ENCODE measurements around the gene TMEM250. TPM values are rescaled to one million over a fixed set of nuclear protein-coding genes. Genes with fewer than 3 reads are reported as not detected.
A peak's percentile ranks its signal among the peaks of the same experiment; 100 is the strongest.

TMEM250 gene
- total and polyA plus RNA-seq, 10 donors, result 10.7 to 31.3 (median 25.8) TPM

DNA sequence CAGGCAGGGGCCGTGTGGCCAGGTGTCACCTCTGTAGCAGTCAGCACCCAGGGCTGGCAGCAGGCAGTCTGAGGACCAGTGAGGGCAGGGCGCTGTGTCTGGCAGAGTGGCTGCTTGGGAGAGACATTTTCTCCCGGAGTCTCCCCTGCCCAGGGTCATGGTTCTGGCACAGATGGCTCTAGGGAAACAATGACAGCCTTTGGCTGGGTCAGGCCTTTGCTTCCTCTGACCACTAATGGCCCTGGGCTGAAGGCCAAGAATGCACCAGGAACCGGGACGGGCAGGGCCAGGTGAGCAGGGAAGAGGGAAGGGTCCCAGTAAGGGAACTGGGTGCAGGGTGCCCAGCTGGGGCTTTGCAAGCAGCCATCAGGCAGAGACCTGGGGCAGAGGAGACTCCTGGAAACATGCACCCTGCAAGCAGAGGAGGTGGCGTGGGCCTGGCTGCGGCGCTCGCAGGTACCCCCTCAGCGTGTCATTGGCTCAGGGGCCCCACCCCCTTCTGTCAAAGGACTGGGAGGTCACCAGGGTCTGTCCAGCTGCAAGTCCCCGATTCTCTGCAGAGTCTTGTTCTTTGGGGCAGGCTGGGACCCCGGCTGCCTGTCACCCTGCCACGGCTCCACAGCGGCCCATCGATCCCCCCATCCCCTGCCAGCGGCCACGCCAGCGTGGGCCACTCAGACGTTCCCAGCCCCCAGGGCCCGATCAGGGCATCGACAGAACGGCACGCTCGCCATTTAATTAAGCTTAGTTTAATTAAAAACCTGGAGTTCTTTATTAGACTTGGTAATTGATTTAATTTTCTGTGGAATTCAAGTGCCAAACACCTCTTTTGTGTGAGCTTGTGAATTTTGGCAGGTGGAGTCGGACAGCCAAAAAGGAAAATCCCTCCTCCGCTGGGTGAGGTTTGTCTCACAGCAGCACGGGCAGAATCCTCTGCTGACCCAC is 18.9 kb upstream of the TMEM250 start:
- Histone ChIP-seq H3K36me3 (no peaks in the 10 kb centered on the region), H3K4me1 (peaks cover 0 to 36% (median 21%) of the 10 kb centered on the region in 6 donors), H3K9me3 (no peaks in the 10 kb centered on the region), H3K27me3 (replicated peaks in 1 of 7) (peaks cover 0 to 79% (median 38%) of the 10 kb centered on the region in 7 donors), H3K27ac (no peak overlapping the region), H3K4me3 (no peak overlapping the region)
- intact Hi-C loops (cut with DNase I; ENCODE audit: low total_unique reads), result no loop called here
- TF ChIP-seq, protein P1, sequence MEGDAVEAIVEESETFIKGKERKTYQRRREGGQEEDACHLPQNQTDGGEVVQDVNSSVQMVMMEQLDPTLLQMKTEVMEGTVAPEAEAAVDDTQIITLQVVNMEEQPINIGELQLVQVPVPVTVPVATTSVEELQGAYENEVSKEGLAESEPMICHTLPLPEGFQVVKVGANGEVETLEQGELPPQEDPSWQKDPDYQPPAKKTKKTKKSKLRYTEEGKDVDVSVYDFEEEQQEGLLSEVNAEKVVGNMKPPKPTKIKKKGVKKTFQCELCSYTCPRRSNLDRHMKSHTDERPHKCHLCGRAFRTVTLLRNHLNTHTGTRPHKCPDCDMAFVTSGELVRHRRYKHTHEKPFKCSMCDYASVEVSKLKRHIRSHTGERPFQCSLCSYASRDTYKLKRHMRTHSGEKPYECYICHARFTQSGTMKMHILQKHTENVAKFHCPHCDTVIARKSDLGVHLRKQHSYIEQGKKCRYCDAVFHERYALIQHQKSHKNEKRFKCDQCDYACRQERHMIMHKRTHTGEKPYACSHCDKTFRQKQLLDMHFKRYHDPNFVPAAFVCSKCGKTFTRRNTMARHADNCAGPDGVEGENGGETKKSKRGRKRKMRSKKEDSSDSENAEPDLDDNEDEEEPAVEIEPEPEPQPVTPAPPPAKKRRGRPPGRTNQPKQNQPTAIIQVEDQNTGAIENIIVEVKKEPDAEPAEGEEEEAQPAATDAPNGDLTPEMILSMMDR (IDR thresholded peaks at IDR 0.05 in 8 of 11, conservative IDR thresholded peaks at IDR 0.05 in 3 of 11), result no peak
- TF ChIP-seq POLR2AphosphoS5 (IDR thresholded peaks at IDR 0.05) (peak in 2 of 3 donors; percentile 19 to 55), POLR2A (IDR thresholded peaks at IDR 0.05) (no peak)
- WGBS, 5 donors, result 70 to 84% (median 75%) methylated on average over 23 to 27 of the region's 27 CpGs
- DNase-seq, result no peak

DNA sequence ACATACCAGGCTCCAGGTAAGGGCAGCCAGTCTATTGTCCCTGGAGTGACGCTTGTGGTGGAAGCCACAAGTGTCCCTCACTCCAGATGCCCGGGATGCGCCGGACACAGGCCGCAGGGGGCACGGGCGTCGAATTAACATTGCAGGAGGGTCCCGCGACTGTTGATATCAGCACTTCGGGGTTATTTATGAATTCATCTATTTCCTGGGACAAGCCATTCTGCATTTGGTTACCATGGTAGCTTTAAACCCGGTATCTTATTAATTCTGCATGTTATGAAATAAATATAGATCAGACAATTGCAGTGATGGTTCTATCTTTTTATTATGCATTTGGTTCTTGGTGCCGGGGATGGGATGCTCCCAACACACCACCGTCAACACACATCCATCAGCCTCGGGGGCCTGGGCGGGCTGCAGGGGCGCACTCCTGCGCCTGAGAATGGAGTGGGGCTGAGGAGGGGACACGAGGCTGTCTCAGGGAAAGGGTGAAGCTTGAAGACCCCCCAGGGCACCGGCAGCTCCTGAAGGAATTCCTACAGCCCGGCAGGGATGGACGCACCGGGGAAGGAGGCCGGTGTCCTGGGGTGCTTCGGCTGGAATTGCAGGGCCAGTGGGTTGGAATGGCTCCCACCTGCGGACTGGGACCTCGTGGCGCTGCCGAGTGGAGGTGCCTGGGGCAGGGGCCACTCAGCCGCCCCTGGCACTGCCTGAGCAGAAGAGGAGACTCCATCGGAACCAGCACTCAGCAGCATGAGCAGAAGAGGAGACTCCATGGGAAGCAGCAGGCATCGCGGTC is 17.7 kb upstream of the TMEM250 start:
- TF ChIP-seq POLR2A (IDR thresholded peaks at IDR 0.05) (no peak), POLR2AphosphoS5 (IDR thresholded peaks at IDR 0.05) (no peak)
- TF ChIP-seq, protein P1 (IDR thresholded peaks at IDR 0.05 in 8 of 11, conservative IDR thresholded peaks at IDR 0.05 in 3 of 11), result no peak
- no peaks in the 10 kb centered on the region for H3K36me3 ChIP-seq
- intact Hi-C loops (cut with DNase I; ENCODE audit: low total_unique reads), result no loop called here
- H3K4me1 ChIP-seq, result peaks cover 0 to 42% (median 24%) of the 10 kb centered on the region in 6 donors
- no peak for DNase-seq
- H3K27ac ChIP-seq, result no peak overlapping the region
- H3K4me3 ChIP-seq, result no peak overlapping the region
- no peaks in the 10 kb centered on the region for H3K9me3 ChIP-seq
- WGBS, 5 donors, result 72 to 92% (median 87%) methylated on average over 20 to 33 of the region's 33 CpGs
- H3K27me3 ChIP-seq (replicated peaks in 1 of 7), result peaks cover 0 to 80% (median 50%) of the 10 kb centered on the region in 7 donors

DNA sequence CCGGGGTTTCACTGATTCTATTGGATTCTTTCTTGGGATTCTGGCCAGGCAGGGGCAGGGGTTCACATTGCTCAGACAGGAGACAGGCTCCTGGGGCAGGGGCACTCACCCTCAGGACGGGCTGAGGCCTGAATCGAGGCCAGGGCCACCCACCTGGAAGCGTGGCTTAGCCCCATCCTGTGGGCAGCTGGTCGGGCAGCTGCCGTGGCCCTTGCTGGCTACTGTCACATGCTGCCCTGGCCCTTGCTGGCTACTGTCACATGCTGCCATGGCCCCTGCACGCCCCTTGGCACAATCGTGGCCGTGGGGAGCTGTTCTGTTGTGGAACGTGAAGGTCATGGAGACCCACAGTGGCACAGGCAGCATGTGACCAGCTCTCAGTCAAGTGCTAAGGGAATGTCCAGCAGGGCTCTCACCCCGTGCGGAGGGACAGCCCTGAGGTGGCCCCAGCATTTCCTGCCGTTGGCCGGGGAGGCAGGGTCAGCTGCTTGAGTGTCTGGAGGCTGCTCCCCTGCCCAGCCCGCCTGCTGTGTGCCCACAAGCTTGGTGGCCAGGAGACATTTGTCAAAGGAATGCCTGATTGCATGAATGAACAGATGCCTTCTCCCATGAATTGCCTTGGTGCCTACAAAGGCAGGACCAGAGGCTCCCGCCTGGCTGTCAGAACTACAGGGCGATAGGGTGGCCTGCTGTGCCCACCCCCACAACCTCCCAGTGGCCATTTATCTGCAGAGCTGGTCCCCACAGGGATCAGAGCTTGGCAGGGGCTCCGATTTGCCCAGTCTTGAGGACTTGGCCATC is 16.9 kb upstream of the TMEM250 start:
- intact Hi-C loops (cut with DNase I; ENCODE audit: low total_unique reads), result no loop called here
- no peak for TF ChIP-seq POLR2A (IDR thresholded peaks at IDR 0.05)
- no peak for TF ChIP-seq POLR2AphosphoS5 (IDR thresholded peaks at IDR 0.05)
- TF ChIP-seq, protein P1 (IDR thresholded peaks at IDR 0.05 in 8 of 11, conservative IDR thresholded peaks at IDR 0.05 in 3 of 11), result no peak
- 55 to 78% (median 65%) methylated on average over 7 to 18 of the region's 18 CpGs for WGBS, 5 donors
- no peak for DNase-seq
- peaks cover 0 to 88% (median 55%) of the 10 kb centered on the region in 7 donors for H3K27me3 ChIP-seq (replicated peaks in 1 of 7)
- H3K27ac ChIP-seq, result no peak overlapping the region
- no peaks in the 10 kb centered on the region for H3K9me3 ChIP-seq
- H3K36me3 ChIP-seq, result no peaks in the 10 kb centered on the region
- H3K4me3 ChIP-seq, result no peak overlapping the region
- H3K4me1 ChIP-seq, result peaks cover 0 to 42% (median 24%) of the 10 kb centered on the region in 6 donors
